ENCODE data around the gene FRRS1L.

FRRS1L gene

GRCh38 chr9:109193974-109194556, 27.0 kb upstream of the FRRS1L start:
- H3K9me3 ChIP-seq (ENCODE audit: control insufficient read depth, low read length): no peaks in the 10 kb centered on the region
- WGBS, 2 experiments: 88 to 89% methylated on average over 11 of the region's 11 CpGs
- no peaks in the 10 kb centered on the region for H3K4me1 ChIP-seq (ENCODE audit: control insufficient read depth, insufficient read depth, low read length)
- H3K27me3 ChIP-seq (ENCODE audit: control insufficient read depth, insufficient read depth, low read length, poor library complexity, severe bottlenecking): no peaks in the 10 kb centered on the region
- H3K27ac ChIP-seq (ENCODE audit: insufficient read depth, low read depth, low read length, poor library complexity, severe bottlenecking): no peak overlapping the region
- H3K4me3 ChIP-seq (ENCODE audit: insufficient read depth, low read depth, low read length): no peak overlapping the region
- H3K36me3 ChIP-seq (ENCODE audit: control insufficient read depth, insufficient read depth, low read length): no peaks in the 10 kb centered on the region

- no peaks in the 10 kb centered on the region for H3K36me3 ChIP-seq (ENCODE audit: control insufficient read depth, insufficient read depth, low read length)
- H3K4me1 ChIP-seq (ENCODE audit: control insufficient read depth, insufficient read depth, low read length): no peaks in the 10 kb centered on the region
- no peaks in the 10 kb centered on the region for H3K27me3 ChIP-seq (ENCODE audit: control insufficient read depth, insufficient read depth, low read length, poor library complexity, severe bottlenecking)
- H3K4me3 ChIP-seq (ENCODE audit: insufficient read depth, low read depth, low read length): no peak overlapping the region
- no peaks in the 10 kb centered on the region for H3K9me3 ChIP-seq (ENCODE audit: control insufficient read depth, low read length)
- no peak overlapping the region for H3K27ac ChIP-seq (ENCODE audit: insufficient read depth, low read depth, low read length, poor library complexity, severe bottlenecking)
- WGBS, 2 experiments: 44 to 51% methylated on average over 7 of the region's 7 CpGs
Measured at GRCh38 chr9:109192732-109193361, 25.8 kb upstream of the FRRS1L start.

DNA sequence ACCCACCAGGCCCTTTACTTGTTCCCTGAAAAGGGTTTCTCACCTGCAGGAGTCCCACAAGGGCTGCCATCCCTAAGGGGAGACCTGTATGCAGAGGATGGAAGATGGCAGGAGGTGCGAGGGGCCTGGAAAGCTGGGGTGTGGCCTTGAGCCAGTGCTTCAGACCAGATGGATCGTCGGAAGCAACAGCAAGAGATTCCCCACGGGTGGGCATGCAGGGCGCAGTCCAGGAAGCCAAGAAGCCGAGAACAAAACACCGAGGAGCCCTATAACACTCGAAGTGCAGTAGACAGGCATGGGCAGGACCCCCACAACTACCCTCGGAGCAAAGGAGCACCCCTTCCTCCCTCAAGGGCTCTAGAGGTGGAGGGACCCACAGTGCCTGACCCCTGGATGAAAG, 24.7 kb upstream of the FRRS1L start:
- no peak overlapping the region for H3K27ac ChIP-seq (ENCODE audit: insufficient read depth, low read depth, low read length, poor library complexity, severe bottlenecking)
- H3K4me1 ChIP-seq (ENCODE audit: control insufficient read depth, insufficient read depth, low read length): no peaks in the 10 kb centered on the region
- H3K36me3 ChIP-seq (ENCODE audit: control insufficient read depth, insufficient read depth, low read length): no peaks in the 10 kb centered on the region
- no peaks in the 10 kb centered on the region for H3K27me3 ChIP-seq (ENCODE audit: control insufficient read depth, insufficient read depth, low read length, poor library complexity, severe bottlenecking)
- H3K4me3 ChIP-seq (ENCODE audit: insufficient read depth, low read depth, low read length): no peak overlapping the region
- WGBS, 2 experiments: 95% methylated on average over 9 of the region's 9 CpGs
- H3K9me3 ChIP-seq (ENCODE audit: control insufficient read depth, low read length): no peaks in the 10 kb centered on the region

- H3K36me3 ChIP-seq (ENCODE audit: control insufficient read depth, insufficient read depth, low read length): no peaks in the 10 kb centered on the region
- WGBS, 2 experiments: 93% methylated on average over 1 of the region's 1 CpG
- H3K9me3 ChIP-seq (ENCODE audit: control insufficient read depth, low read length): no peaks in the 10 kb centered on the region
- H3K27ac ChIP-seq (ENCODE audit: insufficient read depth, low read depth, low read length, poor library complexity, severe bottlenecking): no peak overlapping the region
- H3K27me3 ChIP-seq (ENCODE audit: control insufficient read depth, insufficient read depth, low read length, poor library complexity, severe bottlenecking): no peaks in the 10 kb centered on the region
- no peak overlapping the region for H3K4me3 ChIP-seq (ENCODE audit: insufficient read depth, low read depth, low read length)
- H3K4me1 ChIP-seq (ENCODE audit: control insufficient read depth, insufficient read depth, low read length): no peaks in the 10 kb centered on the region
Measured at GRCh38 chr9:109190151-109190550, 23.1 kb upstream of the FRRS1L start.

DNA sequence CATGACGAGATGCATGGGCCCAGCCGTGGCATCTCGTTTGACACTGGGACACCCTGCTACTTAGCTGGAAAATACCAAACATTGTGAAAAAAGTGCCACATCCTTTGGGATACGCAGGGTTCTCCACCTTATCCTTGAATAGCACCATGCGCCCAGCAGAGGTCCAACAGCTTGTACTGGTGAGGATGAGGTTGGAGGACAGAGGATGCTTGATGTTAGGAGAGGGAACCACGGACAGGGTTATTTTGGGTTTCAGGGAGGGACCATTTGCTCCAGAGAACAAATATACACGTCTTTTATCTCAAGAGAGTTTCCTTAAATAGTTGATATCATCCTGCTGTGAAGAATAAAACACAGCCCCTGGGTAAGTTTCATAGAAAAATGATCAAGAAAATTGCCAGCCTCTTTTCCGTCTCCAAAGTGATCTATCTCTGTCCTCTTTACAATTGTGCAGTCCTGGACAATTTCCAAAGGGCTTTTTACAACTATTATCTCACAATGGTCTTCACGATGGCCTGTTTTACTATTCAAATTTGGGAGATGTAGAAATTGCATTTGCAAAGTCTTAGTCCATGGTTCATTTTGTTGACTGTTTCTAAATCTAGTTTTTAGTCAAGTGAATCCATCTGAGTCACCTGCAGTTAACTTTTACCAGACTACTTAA, 19.9 kb upstream of the FRRS1L start:
- no peak overlapping the region for H3K27ac ChIP-seq (ENCODE audit: insufficient read depth, low read depth, low read length, poor library complexity, severe bottlenecking)

GRCh38 chr9:109182940-109183798, 16.1 kb upstream of the FRRS1L start:
- no peaks in the 10 kb centered on the region for H3K9me3 ChIP-seq (ENCODE audit: control insufficient read depth, low read length)
- no peak overlapping the region for H3K27ac ChIP-seq (ENCODE audit: insufficient read depth, low read depth, low read length, poor library complexity, severe bottlenecking)
- 80 to 83% methylated on average over 13 of the region's 13 CpGs for WGBS, 2 experiments
- no peaks in the 10 kb centered on the region for H3K27me3 ChIP-seq (ENCODE audit: control insufficient read depth, insufficient read depth, low read length, poor library complexity, severe bottlenecking)
- no peaks in the 10 kb centered on the region for H3K4me1 ChIP-seq (ENCODE audit: control insufficient read depth, insufficient read depth, low read length)
- no peaks in the 10 kb centered on the region for H3K36me3 ChIP-seq (ENCODE audit: control insufficient read depth, insufficient read depth, low read length)
- H3K4me3 ChIP-seq (ENCODE audit: insufficient read depth, low read depth, low read length): no peak overlapping the region

More for the DNA sequence above, 19.9 kb upstream of the FRRS1L start:
- Histone ChIP-seq H3K27me3 (ENCODE audit: control insufficient read depth, insufficient read depth, low read length, poor library complexity, severe bottlenecking) (no peaks in the 10 kb centered on the region), H3K4me1 (ENCODE audit: control insufficient read depth, insufficient read depth, low read length) (no peaks in the 10 kb centered on the region), H3K9me3 (ENCODE audit: control insufficient read depth, low read length) (no peaks in the 10 kb centered on the region), H3K36me3 (ENCODE audit: control insufficient read depth, insufficient read depth, low read length) (no peaks in the 10 kb centered on the region), H3K4me3 (ENCODE audit: insufficient read depth, low read depth, low read length) (no peak overlapping the region)
- 88 to 91% methylated on average over 8 to 9 of the region's 9 CpGs for WGBS, 2 experiments

- H3K9me3 ChIP-seq (ENCODE audit: control insufficient read depth, low read length): no peaks in the 10 kb centered on the region
- no peak overlapping the region for H3K27ac ChIP-seq (ENCODE audit: insufficient read depth, low read depth, low read length, poor library complexity, severe bottlenecking)
- no peak overlapping the region for H3K4me3 ChIP-seq (ENCODE audit: insufficient read depth, low read depth, low read length)
- no peaks in the 10 kb centered on the region for H3K27me3 ChIP-seq (ENCODE audit: control insufficient read depth, insufficient read depth, low read length, poor library complexity, severe bottlenecking)
- no peaks in the 10 kb centered on the region for H3K4me1 ChIP-seq (ENCODE audit: control insufficient read depth, insufficient read depth, low read length)
- no peaks in the 10 kb centered on the region for H3K36me3 ChIP-seq (ENCODE audit: control insufficient read depth, insufficient read depth, low read length)
- 94% methylated on average over 9 of the region's 9 CpGs for WGBS, 2 experiments
Measured at GRCh38 chr9:109182550-109182939, 15.5 kb upstream of the FRRS1L start.

DNA sequence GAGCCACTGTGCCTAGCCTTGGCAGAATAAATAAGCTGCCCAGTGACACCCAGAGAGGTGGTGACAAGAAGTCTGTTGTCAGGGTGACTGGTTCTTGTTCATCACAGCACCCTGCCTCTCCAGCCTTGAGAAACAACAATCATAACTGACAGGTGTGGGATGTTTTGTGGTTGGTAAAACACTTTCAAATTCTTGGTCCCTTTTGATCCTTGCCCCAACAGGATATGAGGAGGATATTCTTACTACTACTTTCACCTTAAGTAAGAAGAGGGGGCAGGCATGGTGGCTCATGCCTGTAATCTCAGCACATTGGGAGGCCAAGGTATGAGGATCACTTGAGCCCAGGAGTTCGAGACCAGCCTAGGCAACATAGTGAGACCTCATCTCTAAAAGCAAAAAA, 14.2 kb upstream of the FRRS1L start:
- H3K9me3 ChIP-seq (ENCODE audit: control insufficient read depth, low read length): no peaks in the 10 kb centered on the region
- no peaks in the 10 kb centered on the region for H3K4me1 ChIP-seq (ENCODE audit: control insufficient read depth, insufficient read depth, low read length)
- H3K27ac ChIP-seq (ENCODE audit: insufficient read depth, low read depth, low read length, poor library complexity, severe bottlenecking): no peak overlapping the region
- no peaks in the 10 kb centered on the region for H3K36me3 ChIP-seq (ENCODE audit: control insufficient read depth, insufficient read depth, low read length)
- H3K4me3 ChIP-seq (ENCODE audit: insufficient read depth, low read depth, low read length): no peak overlapping the region
- H3K27me3 ChIP-seq (ENCODE audit: control insufficient read depth, insufficient read depth, low read length, poor library complexity, severe bottlenecking): no peaks in the 10 kb centered on the region
- 88 to 94% methylated on average over 1 of the region's 1 CpG for WGBS, 2 experiments

GRCh38 chr9:109179801-109180523, 12.9 kb upstream of the FRRS1L start:
- Histone ChIP-seq H3K4me1 (ENCODE audit: control insufficient read depth, insufficient read depth, low read length) (no peaks in the 10 kb centered on the region), H3K27me3 (ENCODE audit: control insufficient read depth, insufficient read depth, low read length, poor library complexity, severe bottlenecking) (no peaks in the 10 kb centered on the region), H3K27ac (ENCODE audit: insufficient read depth, low read depth, low read length, poor library complexity, severe bottlenecking) (no peak overlapping the region), H3K36me3 (ENCODE audit: control insufficient read depth, insufficient read depth, low read length) (no peaks in the 10 kb centered on the region), H3K4me3 (ENCODE audit: insufficient read depth, low read depth, low read length) (no peak overlapping the region), H3K9me3 (ENCODE audit: control insufficient read depth, low read length) (no peaks in the 10 kb centered on the region)
- 84 to 85% methylated on average over 9 of the region's 9 CpGs for WGBS, 2 experiments
